H9 (cell line): Measurements from ENCODE around the gene NEDD4. TPM values are rescaled to one million over a fixed set of nuclear protein-coding genes. Genes with fewer than 3 reads are reported as not detected.

Experiments used
- DNase-seq: peaks from one replicate; pipeline ENCODE4 v3.0.0-alpha.2; 2017
- H2AFZ ChIP-seq: one replicate; pipeline ENCODE4 v1.6.1; 2013; ENCODE audit warnings: mild to moderate bottlenecking, low read length, control low read depth, moderate library complexity
- H2AK5ac ChIP-seq: 2 replicates; pipeline ENCODE4 v1.6.1; 2013; ENCODE audit warnings: low read length, control low read depth, mixed read lengths; ENCODE audit not compliant: insufficient read length
- H2BK120ac ChIP-seq: one replicate; pipeline ENCODE4 v1.6.1; 2013; ENCODE audit warnings: low read depth, mild to moderate bottlenecking, low read length, control low read depth, inconsistent platforms; ENCODE audit not compliant: poor library complexity, severe bottlenecking
- H2BK12ac ChIP-seq: 2 replicates; pipeline ENCODE4 v1.6.1; 2013; ENCODE audit warnings: low read length, control low read depth, mixed read lengths, low read depth; ENCODE audit not compliant: insufficient read length
- H2BK15ac ChIP-seq: 2 replicates; pipeline ENCODE4 v1.6.1; 2013; ENCODE audit warnings: low read depth, low read length, control low read depth
- H2BK20ac ChIP-seq: one replicate; pipeline ENCODE4 v1.6.1; 2013; ENCODE audit warnings: low read depth, mild to moderate bottlenecking, low read length, control low read depth, inconsistent platforms; ENCODE audit not compliant: poor library complexity, severe bottlenecking
- H2BK5ac ChIP-seq: 2 replicates; pipeline ENCODE4 v1.6.1; 2013; ENCODE audit warnings: low read length, control low read depth, mixed read lengths; ENCODE audit not compliant: insufficient read length
- H3K14ac ChIP-seq: 2 replicates; pipeline ENCODE4 v1.6.1; 2013; ENCODE audit warnings: low read length, control low read depth; ENCODE audit not compliant: insufficient read depth
- H3K18ac ChIP-seq: 2 replicates; pipeline ENCODE4 v1.6.1; 2013; ENCODE audit warnings: low read depth, mild to moderate bottlenecking, mixed read lengths, low read length, control low read depth; ENCODE audit not compliant: insufficient read length
- H3K23ac ChIP-seq: 2 replicates; pipeline ENCODE4 v1.6.1; 2013; ENCODE audit warnings: low read length, control low read depth, mixed read lengths, low read depth; ENCODE audit not compliant: insufficient read length
- H3K23me2 ChIP-seq: 2 replicates; pipeline ENCODE4 v1.6.1; 2013; ENCODE audit warnings: low read depth, mild to moderate bottlenecking, mixed read lengths, low read length, control low read depth; ENCODE audit not compliant: insufficient read length, poor library complexity, severe bottlenecking
- H3K27ac ChIP-seq: 2 replicates; pipeline ENCODE4 v1.5.1; 2013; ENCODE audit warnings: low read length, control low read depth, mixed read lengths, low read depth; ENCODE audit not compliant: insufficient read length
- H3K27me3 ChIP-seq: 2 replicates; pipeline ENCODE4 v1.6.1; 2013; ENCODE audit warnings: low read length, control low read depth, inconsistent platforms; ENCODE audit not compliant: insufficient read depth
- H3K4ac ChIP-seq: 2 replicates; pipeline ENCODE4 v1.6.1; 2013; ENCODE audit warnings: low read depth, mild to moderate bottlenecking, control low read depth, inconsistent platforms, low read length, moderate library complexity
- H3K4me1 ChIP-seq: 2 replicates; pipeline ENCODE4 v1.6.1; 2013; ENCODE audit warnings: low read length, control low read depth, inconsistent platforms; ENCODE audit not compliant: insufficient read depth
- H3K4me2 ChIP-seq: 2 replicates; pipeline ENCODE4 v1.6.1; 2013; ENCODE audit warnings: low read length, control low read depth, mixed read lengths; ENCODE audit not compliant: insufficient read length, insufficient read depth
- H3K56ac ChIP-seq: 2 replicates; pipeline ENCODE4 v1.6.1; 2013; ENCODE audit warnings: low read depth, mild to moderate bottlenecking, mixed read lengths, low read length, control low read depth; ENCODE audit not compliant: insufficient read length
- H3K79me1 ChIP-seq: 2 replicates; pipeline ENCODE4 v1.6.1; 2013; ENCODE audit warnings: low read depth, mild to moderate bottlenecking, moderate library complexity, low read length, control low read depth, inconsistent platforms; ENCODE audit not compliant: insufficient read depth, poor library complexity, severe bottlenecking
- H3K79me2 ChIP-seq: 2 replicates; pipeline ENCODE4 v1.6.1; 2013; ENCODE audit warnings: low read length, control low read depth, inconsistent platforms; ENCODE audit not compliant: insufficient read depth
- H3K9ac ChIP-seq: 2 replicates; pipeline ENCODE4 v1.6.1; 2013; ENCODE audit warnings: low read length, control low read depth, mixed read lengths; ENCODE audit not compliant: insufficient read length; ENCODE audit errors: extremely low read depth
- H3K9me3 ChIP-seq: one replicate; pipeline ENCODE4 v1.6.1; 2013; ENCODE audit warnings: low read depth, low read length, inconsistent platforms; ENCODE audit not compliant: control insufficient read depth
- H3T11ph ChIP-seq: one replicate; pipeline ENCODE4 v1.6.1; 2013; ENCODE audit warnings: mild to moderate bottlenecking, low read length, control low read depth, inconsistent platforms
- H4K20me1 ChIP-seq: one replicate; pipeline ENCODE4 v1.6.1; 2013; ENCODE audit not compliant: control insufficient read depth, insufficient read length, insufficient read depth
- H4K5ac ChIP-seq: 2 replicates; pipeline ENCODE4 v1.6.1; 2013; ENCODE audit warnings: low read depth, mild to moderate bottlenecking, mixed read lengths, low read length, control low read depth; ENCODE audit not compliant: insufficient read length
- H4K8ac ChIP-seq: replicated peaks from 2 replicates; pipeline ENCODE4 v1.6.1; 2013; ENCODE audit warnings: low read length, control low read depth, mixed read lengths, low read depth; ENCODE audit not compliant: insufficient read length
- H4K91ac ChIP-seq: 2 replicates; pipeline ENCODE4 v1.6.1; 2013; ENCODE audit warnings: low read depth, mild to moderate bottlenecking, moderate library complexity, mixed read lengths, low read length, control low read depth; ENCODE audit not compliant: insufficient read length
- H3K27ac Mint-ChIP-seq, 3 experiments: 2 replicates in 2 of 3; 3 replicates in 1 of 3; pipeline ENCODE4 v1.8.0; 2020 to 2021; ENCODE audit warnings: mixed read lengths in 3 of 3, mild to moderate bottlenecking in 1 of 3, moderate library complexity in 1 of 3
- H3K27me3 Mint-ChIP-seq: 2 replicates; pipeline ENCODE4 v1.8.0; 2021; ENCODE audit warnings: low read depth, mild to moderate bottlenecking, moderate library complexity, mixed read lengths
- H3K36me3 Mint-ChIP-seq, 3 experiments: 2 replicates in 2 of 3; 3 replicates in 1 of 3; pipeline ENCODE4 v1.8.0; 2020 to 2021; ENCODE audit warnings: low read depth in 3 of 3, mixed read lengths in 3 of 3; ENCODE audit not compliant: insufficient read depth in 1 of 3
- H3K4me1 Mint-ChIP-seq, 2 experiments: 2 replicates each; pipeline ENCODE4 v1.8.0; 2020; ENCODE audit warnings: mixed read lengths in 2 of 2
- H3K4me3 Mint-ChIP-seq, 2 experiments: 2 replicates in 1 of 2; 3 replicates in 1 of 2; pipeline ENCODE4 v1.8.0; 2020 to 2021; ENCODE audit warnings: mild to moderate bottlenecking in 2 of 2, mixed read lengths in 2 of 2, moderate library complexity in 1 of 2
- H3K9me3 Mint-ChIP-seq, 2 experiments: 2 replicates in 1 of 2; 3 replicates in 1 of 2; pipeline ENCODE4 v1.8.0; 2020; ENCODE audit warnings: mild to moderate bottlenecking in 2 of 2, mixed read lengths in 2 of 2, moderate library complexity in 1 of 2
- CTCF ChIP-seq: fragments of 200-600 bp; sonication (generic); conservative IDR thresholded peaks from 3 replicates; pipeline ENCODE4 v1.8.0; 2021; ENCODE audit warnings: antibody characterized with exemption, mild to moderate bottlenecking
- WGBS: extraction: QIAGEN DNeasy Blood & Tissue Kit; methylation state at CpG from one replicate; pipeline ENCODE4 v1.1.7; 2013; ENCODE audit warnings: missing lambda C conversion rate, low lambda C conversion rate, mixed read lengths; ENCODE audit not compliant: insufficient read length; ENCODE audit errors: extremely low coverage; 5-methylcytosine and 5-hydroxymethylcytosine counted together
- total RNA-seq: library from RNA; stranded (reverse); gene quantifications from 2 replicates; pipeline ENCODE4 v1.2.1, GENCODE V29; 2021

The NEDD4 gene
- total RNA-seq, 1 experiment from 2014 or later, result 9.6 TPM

GRCh38 chr15:55858661-55859060 is 134.8 kb downstream of the NEDD4 start:
- no peak overlapping the region for H3K4me2 ChIP-seq
- no peak overlapping the region for H2BK5ac ChIP-seq
- H3K79me2 ChIP-seq, result no peaks in the 10 kb centered on the region
- H3K9me3 ChIP-seq, result no peaks in the 10 kb centered on the region
- no peak overlapping the region for H2BK15ac ChIP-seq
- Mint-ChIP-seq H3K4me1 (no peaks in the 10 kb centered on the region), H3K27ac (no peak overlapping the region), H3K36me3 (no peaks in the 10 kb centered on the region), H3K27me3 (no peaks in the 10 kb centered on the region), H3K4me3 (no peak overlapping the region), H3K9me3 (no peaks in the 10 kb centered on the region)
- H3K4me1 ChIP-seq, result no peaks in the 10 kb centered on the region
- no CpG with 5 or more reads among the region's 4 CpGs for WGBS
- H4K5ac ChIP-seq, result no peak overlapping the region
- no peak for DNase-seq
- no peak overlapping the region for H3K9ac ChIP-seq
- no peak overlapping the region for H2AK5ac ChIP-seq
- H3K14ac ChIP-seq, result no peak overlapping the region
- H3K27me3 ChIP-seq, result no peaks in the 10 kb centered on the region
- no peak overlapping the region for H3K23ac ChIP-seq
- no peak overlapping the region for H3T11ph ChIP-seq
- no peak overlapping the region for H3K56ac ChIP-seq
- H3K4ac ChIP-seq, result no peak overlapping the region
- no peak overlapping the region for H2BK20ac ChIP-seq
- H3K27ac ChIP-seq, result no peak overlapping the region
- H3K79me1 ChIP-seq, result no peaks in the 10 kb centered on the region
- H4K8ac ChIP-seq, result no peak overlapping the region
- no peak overlapping the region for H3K18ac ChIP-seq
- no peak overlapping the region for H2BK120ac ChIP-seq
- no peak overlapping the region for H4K91ac ChIP-seq
- no peaks in the 10 kb centered on the region for H4K20me1 ChIP-seq
- H2BK12ac ChIP-seq, result no peak overlapping the region
- no peak for TF ChIP-seq CTCF
- no peak overlapping the region for H2AFZ ChIP-seq
- H3K23me2 ChIP-seq, result no peaks in the 10 kb centered on the region
